Psoas muscle (tissue), 8 donors: ENCODE data around the gene EPHB6. TPM values are rescaled to one million over a fixed set of nuclear protein-coding genes. Genes with fewer than 3 reads are reported as not detected.

Source experiments
- ATAC-seq, 4 donors: fragments of 200-7000 bp; cut with Tn5 transposase; one replicate each; pipeline ENCODE4 v1.9.1; 2020; ENCODE audit warnings: moderate library complexity in 3 of 4, mild to moderate bottlenecking in 2 of 4
- DNase-seq, 2 donors: peaks; one replicate each; pipeline ENCODE4 v3.0.0-alpha.2; 2020
- H3K27ac ChIP-seq: fragments of 200-600 bp; one replicate; pipeline ENCODE4 v1.8.0; 2022
- H3K27me3 ChIP-seq, 3 donors: fragments of 200-600 bp in 1 of 3; one replicate each; pipeline versions ENCODE4 v1.6.1 to v1.8.0; 2013 to 2022; ENCODE audit warnings: low read length in 2 of 3, mild to moderate bottlenecking in 2 of 3, moderate library complexity in 1 of 3; ENCODE audit not compliant: insufficient read depth in 3 of 3
- H3K36me3 ChIP-seq, 2 donors: fragments of 200-600 bp in 1 of 2; one replicate each; pipeline versions ENCODE4 v1.6.1 to v1.8.0; 2013 to 2022; ENCODE audit warnings: low read depth in 1 of 2, mild to moderate bottlenecking in 1 of 2, moderate library complexity in 1 of 2; ENCODE audit not compliant: insufficient read depth in 1 of 2
- H3K4me1 ChIP-seq: fragments of 200-600 bp; one replicate; pipeline ENCODE4 v1.8.0; 2022
- H3K4me3 ChIP-seq: fragments of 200-600 bp; one replicate; pipeline ENCODE4 v1.8.0; 2022; ENCODE audit warnings: mild to moderate bottlenecking
- H3K9me3 ChIP-seq: fragments of 200-600 bp; one replicate; pipeline ENCODE4 v1.8.0; 2022
- CTCF ChIP-seq: fragments of 200-600 bp; IDR thresholded peaks from one replicate; pipeline ENCODE4 v1.8.0; 2022; ENCODE audit warnings: antibody characterized with exemption
- WGBS, 3 donors: extraction: QIAGEN DNeasy Blood & Tissue Kit; methylation state at CpG; one replicate each; pipeline versions ENCODE4 v1.1.6 to v1.1.7; 2013; 5-methylcytosine and 5-hydroxymethylcytosine counted together
- intact Hi-C, 2 donors: fragments of 100-400 bp; cut with DNase I; formaldehyde crosslinking; loops; one replicate each; pipeline versions ENCODE4 v1.11.0 to v1.14.2; 2022
- long read RNA-seq, 2 donors: library from polyadenylated mRNA; unstranded; transcript quantifications; one replicate each; pipeline ENCODE4 v2.0.0, GENCODE V29; 2021
- polyA plus RNA-seq, 3 donors: library from polyadenylated mRNA; stranded (reverse); fragments of 200-250 nt; gene quantifications; one replicate each; pipeline ENCODE4 v1.2.3, GENCODE V29; 2013
- total RNA-seq, 4 donors: library from RNA; stranded (reverse); fragmentation: NEBNext Ultra II Directional in 2 of 4; extraction: Animal tissue kit (Norgen Biotek cat#: 25700) in 2 of 4; gene quantifications; one replicate each; pipeline versions ENCODE4 v1.2.1 to v1.2.4, GENCODE V29; 2021 to 2023
- donor health status: healthy with polysubstance abuse.
- donor health status: DM: no; HTN: no; CAD: no; lungs with moderate emphysema.
- donor health status: Bipolar disorder and iron deficiency.
- donor health status: healthy.
- donor health status: DM: yes; HTN: yes; CAD: no.
- donor health status: DM: no; HTN: no; CAD: no.
- donor health status: DM: no; HTN: no; CAD: no.
- donor health status: DM: yes; HTN: yes; CAD: no.

The EPHB6 gene
- 1 to 10 TPM in 3 of 4 donors, under 1 TPM in 1; 0.57 to 3.5 (median 2.7) TPM for total RNA-seq
- polyA plus RNA-seq = 1 to 10 TPM; 1.4 to 5.7 (median 2.9) TPM
- long read RNA-seq, donor 1, partial matches to known transcripts = 0 of 4 reads
- long read RNA-seq, donor 1, other reads (novel, unspliced or antisense) = 4 of 4 reads
- long read RNA-seq, donor 2, partial matches to known transcripts = 2 of 3 reads
- long read RNA-seq, donor 2, other reads (novel, unspliced or antisense) = 1 of 3 reads

GRCh38 chr7:142854372-142855113 lies at the start of gene EPHB6:
Gene EPHB6 (plus strand): TSS chr7:142855076. CDS start chr7:142863228, 8,152 bp downstream.
- TF ChIP-seq CTCF = no peak
- WGBS, 3 donors = 0% methylated on average over 44 to 69 of the region's 70 CpGs
- peak; percentile 69 to 75 (median 72) for ATAC-seq
- H3K9me3 ChIP-seq = no peaks in the 10 kb centered on the region
- peak; percentile 81 to 85 for DNase-seq
- H3K36me3 ChIP-seq = no peaks in the 10 kb centered on the region
- intact Hi-C loops = loop anchor here (1.0 to 10.0 kb wide), 4 partner anchors 148 to 360 kb away; no protein-coding TSS in a partner anchor
- peak within 1 kb of the TSS; percentile 36 for H3K27ac ChIP-seq
- H3K4me3 ChIP-seq = peak within 1 kb of the TSS; percentile 79
- no peaks in the 10 kb centered on the region for H3K27me3 ChIP-seq
- no peaks in the 10 kb centered on the region for H3K4me1 ChIP-seq

GRCh38 chr7:142805350-142806021 lies 49.4 kb upstream of the EPHB6 start:
- Histone ChIP-seq H3K4me1 (no peaks in the 10 kb centered on the region), H3K27ac (no peak overlapping the region), H3K36me3 (no peaks in the 10 kb centered on the region), H3K27me3 (peaks cover 0 to 4% (median 0%) of the 10 kb centered on the region in 3 donors), H3K4me3 (no peak overlapping the region), H3K9me3 (no peaks in the 10 kb centered on the region)
- TF ChIP-seq CTCF = no peak
- DNase-seq (no peak), ATAC-seq (no peak)
- 84 to 87% (median 86%) methylated on average over 3 of the region's 3 CpGs for WGBS, 3 donors
- intact Hi-C loops = no loop called here

- H3K27ac ChIP-seq = no peak overlapping the region
- WGBS, 3 donors = 43 to 57% (median 47%) methylated on average over 2 of the region's 2 CpGs
- no peak overlapping the region for H3K4me3 ChIP-seq
- intact Hi-C loops = no loop called here
- peaks cover 0 to 4% (median 0%) of the 10 kb centered on the region in 3 donors for H3K27me3 ChIP-seq
- TF ChIP-seq CTCF = no peak
- H3K36me3 ChIP-seq = no peaks in the 10 kb centered on the region
- DNase-seq (no peak), ATAC-seq (no peak)
- H3K9me3 ChIP-seq = no peaks in the 10 kb centered on the region
- no peaks in the 10 kb centered on the region for H3K4me1 ChIP-seq
Observed at GRCh38 chr7:142806022-142806356, 48.9 kb upstream of the EPHB6 start.

- Histone ChIP-seq H3K9me3 (no peaks in the 10 kb centered on the region), H3K27me3 (peaks cover 0 to 4% (median 0%) of the 10 kb centered on the region in 3 donors), H3K36me3 (no peaks in the 10 kb centered on the region), H3K4me3 (no peak overlapping the region), H3K27ac (no peak overlapping the region), H3K4me1 (no peaks in the 10 kb centered on the region)
- 82 to 94% (median 90%) methylated on average over 1 of the region's 1 CpG for WGBS, 3 donors
- no peak for TF ChIP-seq CTCF
- ATAC-seq (no peak), DNase-seq (no peak)
- intact Hi-C loops = no loop called here
Observed at GRCh38 chr7:142806957-142807356, 47.9 kb upstream of the EPHB6 start.
